ENCODE data around the gene THEM4.

Gene THEM4

GRCh38 chr1:151942882-151943281 is 33.6 kb upstream of the THEM4 start:
- TF ChIP-seq CTCF (IDR thresholded peaks at IDR 0.05; ENCODE audit: borderline replicate concordance, control extremely low read depth, extremely low read depth, insufficient read depth, missing control alignments): no peak
- no peak for DNase-seq (ENCODE audit: low spot score)
- in situ Hi-C loops (cut with MboI; ENCODE audit: low sequenced_read_pairs, unreplicated experiment): no loop called here

GRCh38 chr1:151940541-151940940 is 31.2 kb upstream of the THEM4 start:
- in situ Hi-C loops (cut with MboI; ENCODE audit: low sequenced_read_pairs, unreplicated experiment): no loop called here
- no peak for TF ChIP-seq CTCF (IDR thresholded peaks at IDR 0.05; ENCODE audit: borderline replicate concordance, control extremely low read depth, extremely low read depth, insufficient read depth, missing control alignments)
- DNase-seq (ENCODE audit: low spot score): no peak

- TF ChIP-seq CTCF (IDR thresholded peaks at IDR 0.05; ENCODE audit: borderline replicate concordance, control extremely low read depth, extremely low read depth, insufficient read depth, missing control alignments): no peak
- in situ Hi-C loops (cut with MboI; ENCODE audit: low sequenced_read_pairs, unreplicated experiment): loop anchor here (10.0 kb wide), 1 partner anchor 55 kb away; the partner anchor contains the start of gene S100A10
- DNase-seq (ENCODE audit: low spot score): no peak
These were observed 30.5 kb upstream of the THEM4 start for GRCh38 chr1:151939779-151940178.

GRCh38 chr1:151939141-151939540 is 29.8 kb upstream of the THEM4 start:
- TF ChIP-seq CTCF (IDR thresholded peaks at IDR 0.05; ENCODE audit: borderline replicate concordance, control extremely low read depth, extremely low read depth, insufficient read depth, missing control alignments): no peak
- in situ Hi-C loops (cut with MboI; ENCODE audit: low sequenced_read_pairs, unreplicated experiment): loop anchor here (10.0 kb wide), 1 partner anchor 56 kb away; the partner anchor contains the start of gene S100A10
- no peak for DNase-seq (ENCODE audit: low spot score)

GRCh38 chr1:151936653-151937052 is 27.3 kb upstream of the THEM4 start:
- no peak for TF ChIP-seq CTCF (IDR thresholded peaks at IDR 0.05; ENCODE audit: borderline replicate concordance, control extremely low read depth, extremely low read depth, insufficient read depth, missing control alignments)
- in situ Hi-C loops (cut with MboI; ENCODE audit: low sequenced_read_pairs, unreplicated experiment): loop anchor here (10.0 kb wide), 1 partner anchor 58 kb away; the partner anchor contains the start of gene S100A10
- no peak for DNase-seq (ENCODE audit: low spot score)

GRCh38 chr1:151935894-151936602 is 26.7 kb upstream of the THEM4 start:
- in situ Hi-C loops (cut with MboI; ENCODE audit: low sequenced_read_pairs, unreplicated experiment): loop anchor here (10.0 kb wide), 1 partner anchor 59 kb away; the partner anchor contains the start of gene S100A10
- DNase-seq (ENCODE audit: low spot score): no peak
- no peak for TF ChIP-seq CTCF (IDR thresholded peaks at IDR 0.05; ENCODE audit: borderline replicate concordance, control extremely low read depth, extremely low read depth, insufficient read depth, missing control alignments)

Data from GM13976 (cell line).